ENCODE measurements around the gene TRAPPC5. TPM values are rescaled to one million over a fixed set of nuclear protein-coding genes. Genes with fewer than 3 reads are reported as not detected.

TRAPPC5 gene
- total RNA-seq, 1 donor: 38.8 TPM

DNA sequence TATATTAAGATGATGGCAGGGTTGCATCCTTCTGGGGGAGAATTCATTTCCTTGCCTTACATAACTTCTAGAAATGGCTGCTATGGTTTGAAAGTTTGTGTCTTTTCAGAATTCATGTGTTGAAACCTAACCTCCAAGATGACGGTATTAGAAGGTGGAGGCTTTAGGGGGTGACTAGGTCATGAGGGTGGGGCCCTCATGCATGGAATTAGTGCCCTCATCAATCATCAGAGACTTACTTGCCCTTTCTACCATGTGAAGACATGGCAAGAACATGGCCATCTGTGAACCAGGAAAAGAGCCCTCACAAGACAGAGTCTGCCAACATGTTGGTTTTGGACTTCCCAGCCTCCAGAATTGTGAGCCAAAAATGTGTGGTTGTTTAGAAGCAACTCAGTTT is 36.1 kb downstream of the TRAPPC5 start:
- H3K4me3 ChIP-seq (ENCODE audit: low read depth, low read length): no peak overlapping the region
- no peak for DNase-seq (ENCODE audit: low read depth)
- TF ChIP-seq, protein P1, sequence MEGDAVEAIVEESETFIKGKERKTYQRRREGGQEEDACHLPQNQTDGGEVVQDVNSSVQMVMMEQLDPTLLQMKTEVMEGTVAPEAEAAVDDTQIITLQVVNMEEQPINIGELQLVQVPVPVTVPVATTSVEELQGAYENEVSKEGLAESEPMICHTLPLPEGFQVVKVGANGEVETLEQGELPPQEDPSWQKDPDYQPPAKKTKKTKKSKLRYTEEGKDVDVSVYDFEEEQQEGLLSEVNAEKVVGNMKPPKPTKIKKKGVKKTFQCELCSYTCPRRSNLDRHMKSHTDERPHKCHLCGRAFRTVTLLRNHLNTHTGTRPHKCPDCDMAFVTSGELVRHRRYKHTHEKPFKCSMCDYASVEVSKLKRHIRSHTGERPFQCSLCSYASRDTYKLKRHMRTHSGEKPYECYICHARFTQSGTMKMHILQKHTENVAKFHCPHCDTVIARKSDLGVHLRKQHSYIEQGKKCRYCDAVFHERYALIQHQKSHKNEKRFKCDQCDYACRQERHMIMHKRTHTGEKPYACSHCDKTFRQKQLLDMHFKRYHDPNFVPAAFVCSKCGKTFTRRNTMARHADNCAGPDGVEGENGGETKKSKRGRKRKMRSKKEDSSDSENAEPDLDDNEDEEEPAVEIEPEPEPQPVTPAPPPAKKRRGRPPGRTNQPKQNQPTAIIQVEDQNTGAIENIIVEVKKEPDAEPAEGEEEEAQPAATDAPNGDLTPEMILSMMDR (IDR thresholded peaks at IDR 0.05; ENCODE audit: insufficient read depth, low read length): no peak

DNA sequence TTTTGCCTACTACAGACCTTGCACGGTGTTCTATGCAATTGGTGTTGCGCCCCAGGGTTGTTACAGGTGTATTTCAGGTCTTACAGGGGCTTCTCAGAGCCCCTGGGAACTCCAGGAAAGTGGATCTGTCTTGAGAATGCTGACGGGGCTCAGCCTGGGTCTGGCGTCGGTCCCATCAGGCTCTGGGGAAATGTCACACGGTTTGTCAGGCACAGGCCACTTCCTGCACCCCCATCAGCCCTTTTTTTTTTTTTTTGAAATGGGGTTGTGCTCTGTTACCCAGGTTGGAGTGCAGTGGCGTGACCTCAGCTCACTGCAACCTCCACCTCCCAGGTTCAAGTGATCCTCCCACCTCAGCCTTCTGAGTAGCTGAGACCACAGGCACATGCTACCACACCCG is 38.0 kb downstream of the TRAPPC5 start:
- TF ChIP-seq, protein P1 (IDR thresholded peaks at IDR 0.05; ENCODE audit: insufficient read depth, low read length): no peak
- H3K4me3 ChIP-seq (ENCODE audit: low read depth, low read length): no peak overlapping the region
- no peak for DNase-seq (ENCODE audit: low read depth)

DNA sequence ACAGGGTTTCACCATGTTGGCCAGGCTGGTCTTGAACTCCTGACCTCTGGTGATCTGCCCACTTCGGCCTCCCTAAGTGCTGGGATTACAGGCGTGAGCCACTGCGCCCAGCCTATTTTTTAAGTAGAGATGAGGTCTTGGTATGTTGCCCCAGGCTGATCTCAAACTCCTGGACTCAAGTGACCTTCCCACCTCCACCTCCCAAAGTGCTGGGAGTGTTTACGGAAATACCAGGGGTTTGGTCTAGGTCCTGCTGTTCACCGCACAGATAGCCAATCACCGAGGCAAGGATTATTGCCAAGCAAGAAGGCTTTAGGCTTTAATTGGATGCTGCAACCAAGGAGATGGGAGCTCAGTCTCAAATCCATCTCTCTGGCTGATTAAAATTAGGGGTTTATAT is 39.7 kb downstream of the TRAPPC5 start:
- no peak for DNase-seq (ENCODE audit: low read depth)

DNA sequence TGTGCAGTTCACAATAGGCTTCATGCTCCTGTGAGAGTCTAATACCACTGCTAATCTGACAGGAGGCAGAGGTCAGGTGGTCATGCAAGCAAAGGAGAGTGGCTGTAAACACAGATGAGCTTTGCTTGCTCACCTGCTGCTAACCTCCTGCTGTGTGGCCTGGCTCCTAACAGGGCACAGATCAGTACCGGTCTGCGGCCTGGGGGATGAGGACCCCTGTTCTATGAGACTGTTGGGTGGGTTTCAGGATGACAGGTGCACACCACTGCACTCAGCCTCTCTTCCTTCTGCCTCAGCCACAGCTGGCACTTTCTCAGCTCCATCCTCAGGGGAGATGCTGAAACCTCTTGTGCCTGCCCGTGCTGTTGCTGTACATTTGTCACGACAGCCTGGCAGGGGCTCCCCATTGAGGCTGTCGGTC is 41.6 kb downstream of the TRAPPC5 start:
- DNase-seq (ENCODE audit: low read depth): no peak
- TF ChIP-seq, protein P1 (IDR thresholded peaks at IDR 0.05; ENCODE audit: insufficient read depth, low read length): no peak
- H3K4me3 ChIP-seq (ENCODE audit: low read depth, low read length): no peak overlapping the region

More for the DNA sequence above, 39.7 kb downstream of the TRAPPC5 start:
- H3K4me3 ChIP-seq (ENCODE audit: low read depth, low read length): no peak overlapping the region
- TF ChIP-seq, protein P1 (IDR thresholded peaks at IDR 0.05; ENCODE audit: insufficient read depth, low read length): no peak

DNA sequence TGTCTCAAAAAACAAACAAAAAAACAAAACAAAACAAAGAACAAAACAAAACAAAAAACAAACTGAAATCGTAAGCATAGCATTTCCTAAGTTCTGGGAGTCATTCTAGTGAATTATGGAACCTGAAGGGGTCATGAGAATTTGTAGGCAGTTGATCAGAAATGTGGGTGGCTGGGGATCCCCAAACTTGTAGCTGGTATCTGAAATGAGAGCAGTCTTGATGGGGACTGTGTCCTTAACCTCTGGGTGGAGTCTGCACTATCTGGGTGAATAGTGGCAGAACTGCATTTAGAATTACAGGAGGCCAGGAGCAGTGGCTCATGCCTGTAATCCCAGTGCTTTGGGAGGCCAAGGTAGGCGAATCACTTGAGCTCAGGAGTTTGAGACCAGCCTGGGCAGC is 45.2 kb downstream of the TRAPPC5 start:
- DNase-seq (ENCODE audit: low read depth): no peak
- TF ChIP-seq, protein P1 (IDR thresholded peaks at IDR 0.05; ENCODE audit: insufficient read depth, low read length): no peak

DNA sequence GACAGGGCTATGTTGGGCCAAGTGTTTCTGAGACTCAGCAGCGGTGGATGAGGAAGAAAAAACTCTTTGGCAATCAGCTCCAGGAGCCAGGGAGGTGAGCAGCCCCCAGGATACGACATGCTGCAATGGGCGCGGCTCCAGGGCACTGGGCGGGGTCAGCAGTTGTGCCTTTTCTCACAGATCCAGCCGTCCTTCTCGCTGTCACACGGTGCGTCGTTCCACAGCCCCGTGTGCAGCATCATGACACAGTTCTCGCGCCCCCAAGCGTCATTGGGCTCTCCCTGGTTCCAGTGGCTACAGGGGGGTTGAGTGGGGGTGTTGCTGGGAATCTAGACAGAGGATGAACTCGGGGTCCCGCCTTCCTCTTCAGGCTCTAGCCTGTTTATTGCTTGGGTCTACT is 48.6 kb downstream of the TRAPPC5 start:
- TF ChIP-seq, protein P1 (IDR thresholded peaks at IDR 0.05; ENCODE audit: insufficient read depth, low read length): no peak
- no peak overlapping the region for H3K4me3 ChIP-seq (ENCODE audit: low read depth, low read length)
- DNase-seq (ENCODE audit: low read depth): no peak

More for the DNA sequence above, 45.2 kb downstream of the TRAPPC5 start:
- H3K4me3 ChIP-seq (ENCODE audit: low read depth, low read length): no peak overlapping the region

DNA sequence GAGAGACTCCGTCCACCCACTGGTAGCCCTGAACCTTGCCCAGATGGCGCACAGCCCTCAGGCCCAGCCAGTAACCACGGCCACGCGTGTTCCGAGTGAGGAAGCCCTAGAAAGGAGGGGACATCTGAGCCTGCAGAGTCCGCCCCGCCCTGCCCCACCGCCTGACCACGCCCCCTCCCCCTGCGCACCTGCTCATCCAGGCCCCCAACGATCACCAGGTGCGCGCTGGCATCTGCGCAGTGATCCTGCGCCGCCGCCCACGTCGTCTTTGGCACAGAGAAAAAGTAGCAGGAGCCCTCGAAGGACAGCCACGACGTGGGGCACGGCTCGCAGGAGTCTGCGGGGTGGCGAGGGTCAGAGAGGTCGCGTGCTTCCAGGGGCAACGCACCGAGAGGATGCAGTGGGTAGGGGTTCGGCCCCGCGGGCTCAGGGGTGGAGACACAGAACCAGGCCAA is 49.2 kb downstream of the TRAPPC5 start:
- no peak for DNase-seq (ENCODE audit: low read depth)
- TF ChIP-seq, protein P1 (IDR thresholded peaks at IDR 0.05; ENCODE audit: insufficient read depth, low read length): no peak
- no peak overlapping the region for H3K4me3 ChIP-seq (ENCODE audit: low read depth, low read length)
